Mesodermal cell (in vitro differentiated cells): ENCODE results near the gene SNRNP70.

ENCODE experiments used
- H3K27ac ChIP-seq: 2 replicates; pipeline ENCODE4 v1.7.0; 2013; ENCODE audit warnings: mild to moderate bottlenecking, low read depth, low read length, moderate library complexity; ENCODE audit not compliant: severe bottlenecking
- H3K36me3 ChIP-seq: 2 replicates; pipeline ENCODE4 v1.7.1; 2013; ENCODE audit warnings: mild to moderate bottlenecking, low read length, moderate library complexity; ENCODE audit not compliant: control insufficient read depth, insufficient read depth
- H3K4me1 ChIP-seq: one replicate; pipeline ENCODE4 v1.7.1; 2013; ENCODE audit warnings: mild to moderate bottlenecking, low read length; ENCODE audit not compliant: insufficient read depth, control insufficient read depth, poor library complexity, severe bottlenecking
- H3K4me3 ChIP-seq: 2 replicates; pipeline ENCODE4 v1.7.0; 2013; ENCODE audit warnings: low read length, control low read depth, mild to moderate bottlenecking; ENCODE audit not compliant: insufficient read depth, poor library complexity, severe bottlenecking; ENCODE audit errors: extremely low read depth
- H3K9me3 ChIP-seq: 2 replicates; pipeline ENCODE4 v1.7.1; 2013; ENCODE audit warnings: mild to moderate bottlenecking, low read length, moderate library complexity; ENCODE audit not compliant: control insufficient read depth
- WGBS, 2 experiments: methylation state at CpG; one replicate each; pipeline ENCODE4 v1.1.5; 2013; ENCODE audit warnings: missing lambda C conversion rate in 2 of 2; ENCODE audit not compliant: insufficient coverage in 2 of 2; 5-methylcytosine and 5-hydroxymethylcytosine counted together

The SNRNP70 gene

DNA sequence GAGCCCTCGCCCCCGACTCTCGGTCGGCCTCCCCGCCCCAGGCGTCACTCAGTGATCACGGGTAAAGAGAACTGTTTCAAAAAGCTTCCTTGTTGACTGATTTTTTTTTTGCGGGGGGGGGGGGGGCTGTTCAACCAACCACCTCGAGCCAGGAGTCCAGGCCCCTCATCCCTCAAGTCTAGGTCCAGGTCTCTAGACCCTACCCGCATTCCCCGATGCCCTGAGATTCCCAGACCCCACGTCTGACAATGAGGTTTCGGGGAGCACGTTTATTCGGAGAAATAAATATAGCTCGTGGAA lies 65.6 kb downstream of the SNRNP70 start:
- no peaks in the 10 kb centered on the region for H3K36me3 ChIP-seq
- H3K4me1 ChIP-seq, result peaks cover 12% of the 10 kb centered on the region
- H3K27ac ChIP-seq, result peak overlapping the region; percentile 89
- H3K9me3 ChIP-seq, result no peaks in the 10 kb centered on the region
- peak overlapping the region; percentile 56 for H3K4me3 ChIP-seq
- WGBS, 2 experiments, result 24 to 45% methylated on average over 6 to 9 of the region's 16 CpGs

DNA sequence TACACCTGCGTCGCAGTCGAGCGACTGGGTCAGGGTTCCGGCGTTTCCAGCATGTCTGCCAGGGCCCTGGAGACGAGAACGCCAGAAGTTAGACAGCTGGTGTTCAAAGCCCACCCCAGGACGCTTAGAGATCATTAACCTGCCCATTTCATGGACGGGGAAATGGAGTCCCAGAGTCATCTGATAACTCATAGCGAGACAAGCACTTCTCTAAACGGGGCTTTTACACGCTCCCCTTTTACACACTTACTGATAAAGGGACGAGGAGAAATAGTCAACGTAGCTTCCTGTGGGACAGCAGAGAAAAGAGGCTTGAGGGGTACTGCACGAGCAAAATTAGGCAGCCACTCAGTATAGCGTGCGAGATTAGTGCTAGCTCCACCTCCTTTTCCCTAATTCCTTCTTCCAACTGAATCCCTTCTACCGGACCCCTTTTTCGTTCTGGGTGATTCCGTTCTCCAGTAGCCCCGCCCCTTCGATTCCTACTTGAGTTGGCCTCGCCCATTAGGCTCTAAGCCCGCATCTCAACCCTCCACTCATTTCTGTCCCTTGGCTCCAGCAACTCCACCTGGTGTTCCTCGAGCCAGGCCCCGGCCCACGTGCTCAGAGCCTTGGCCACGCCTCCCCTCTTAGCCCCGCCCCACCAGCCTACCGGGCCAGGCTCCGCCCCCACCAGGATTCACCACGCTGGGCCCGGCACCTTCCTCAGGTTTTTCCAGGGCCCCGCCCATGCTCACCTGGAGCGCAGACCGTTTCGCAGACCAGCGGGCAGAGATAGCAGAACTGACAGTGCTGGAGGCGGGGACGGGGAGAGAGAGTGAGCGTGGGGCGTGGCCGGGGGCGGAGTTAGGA lies 66.2 kb downstream of the SNRNP70 start:
- Histone ChIP-seq H3K4me3 (peak overlapping the region; percentile 56), H3K9me3 (no peaks in the 10 kb centered on the region), H3K36me3 (no peaks in the 10 kb centered on the region), H3K27ac (no peak overlapping the region), H3K4me1 (peaks cover 14% of the 10 kb centered on the region)
- WGBS, 2 experiments, result 20 to 22% methylated on average over 34 of the region's 45 CpGs

DNA sequence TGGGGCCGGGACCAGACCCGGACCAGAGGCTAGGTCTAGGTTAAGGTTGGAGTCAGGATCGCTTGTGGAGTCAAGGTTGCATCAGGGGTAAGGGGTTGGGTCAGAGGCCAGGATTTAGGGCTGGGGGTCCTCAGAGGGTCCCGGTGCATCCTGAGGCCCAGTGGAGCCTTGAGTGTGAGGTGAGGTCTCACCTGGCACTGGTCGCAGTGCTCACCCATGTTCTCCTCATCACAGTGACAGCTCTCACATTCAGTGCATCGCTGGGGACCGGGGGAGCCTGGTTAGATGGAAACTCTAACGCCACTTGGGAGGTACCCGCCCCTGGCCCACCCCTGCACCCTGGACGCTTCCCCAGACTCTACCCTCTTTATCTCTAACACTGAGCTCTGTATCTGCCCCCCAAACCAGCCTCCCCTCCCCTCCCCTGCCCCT lies 66.9 kb downstream of the SNRNP70 start:
- 41 to 58% methylated on average over 7 to 10 of the region's 10 CpGs for WGBS, 2 experiments
- H3K4me1 ChIP-seq, result peaks cover 14% of the 10 kb centered on the region
- H3K36me3 ChIP-seq, result no peaks in the 10 kb centered on the region
- H3K27ac ChIP-seq, result no peak overlapping the region
- H3K9me3 ChIP-seq, result no peaks in the 10 kb centered on the region
- no peak overlapping the region for H3K4me3 ChIP-seq

DNA sequence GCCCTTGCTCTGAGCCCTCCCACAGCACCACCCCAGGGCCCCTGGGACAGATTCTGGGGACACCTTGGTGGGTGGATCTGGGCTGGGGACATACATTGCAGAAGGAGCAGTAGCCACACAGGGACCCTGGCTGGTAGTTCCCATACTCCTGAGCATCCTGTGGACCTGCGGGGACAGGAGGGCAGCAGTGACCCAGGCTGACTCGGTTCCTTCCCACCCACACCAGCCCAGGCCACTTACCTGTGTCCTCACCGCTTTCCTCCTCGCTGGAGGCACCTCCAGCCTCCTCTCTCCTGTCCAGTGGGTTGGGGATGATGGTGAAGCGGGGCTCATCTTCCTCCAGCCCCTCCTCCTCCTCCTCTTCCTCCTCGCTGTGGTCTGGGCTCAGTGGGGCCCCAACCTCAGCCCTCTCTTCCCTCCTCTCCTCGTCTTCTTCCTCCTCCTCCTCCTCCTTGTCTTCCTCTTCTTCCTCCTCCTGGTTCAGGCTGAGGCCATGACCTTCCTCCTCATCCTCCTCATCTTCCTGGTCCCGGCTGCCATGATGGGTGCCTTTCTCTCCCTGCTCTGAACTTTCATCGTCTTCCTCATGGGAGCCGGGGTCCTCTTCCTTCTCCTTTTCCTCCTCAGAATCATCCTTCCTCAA lies 68.0 kb downstream of the SNRNP70 start:
- Histone ChIP-seq H3K4me3 (no peak overlapping the region), H3K36me3 (no peaks in the 10 kb centered on the region), H3K27ac (no peak overlapping the region), H3K4me1 (peaks cover 14% of the 10 kb centered on the region), H3K9me3 (no peaks in the 10 kb centered on the region)
- WGBS, 2 experiments, result 91 to 93% methylated on average over 5 to 6 of the region's 10 CpGs

DNA sequence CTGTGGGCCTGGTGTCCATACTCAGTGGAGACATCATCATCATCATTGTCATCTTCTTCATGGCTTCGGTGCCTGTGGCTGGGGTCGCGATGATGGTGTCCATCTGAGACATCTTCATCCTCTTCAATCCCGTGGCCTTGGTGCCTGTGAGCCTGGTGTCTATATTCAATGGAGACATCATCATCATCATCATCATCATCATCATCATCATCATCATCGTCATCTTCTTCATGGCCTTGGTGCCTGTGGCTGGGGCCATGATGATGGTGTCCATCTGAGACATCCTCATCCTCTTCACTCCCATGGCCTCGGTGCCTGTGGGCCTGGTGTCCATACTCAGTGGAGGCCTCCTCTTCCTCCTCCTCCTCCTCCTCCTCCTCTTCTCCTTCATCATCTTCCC lies 69.0 kb downstream of the SNRNP70 start:
- Histone ChIP-seq H3K4me3 (no peak overlapping the region), H3K36me3 (no peaks in the 10 kb centered on the region), H3K4me1 (peaks cover 7% of the 10 kb centered on the region), H3K9me3 (no peaks in the 10 kb centered on the region), H3K27ac (no peak overlapping the region)
- 93 to 100% methylated on average over 6 of the region's 6 CpGs for WGBS, 2 experiments

DNA sequence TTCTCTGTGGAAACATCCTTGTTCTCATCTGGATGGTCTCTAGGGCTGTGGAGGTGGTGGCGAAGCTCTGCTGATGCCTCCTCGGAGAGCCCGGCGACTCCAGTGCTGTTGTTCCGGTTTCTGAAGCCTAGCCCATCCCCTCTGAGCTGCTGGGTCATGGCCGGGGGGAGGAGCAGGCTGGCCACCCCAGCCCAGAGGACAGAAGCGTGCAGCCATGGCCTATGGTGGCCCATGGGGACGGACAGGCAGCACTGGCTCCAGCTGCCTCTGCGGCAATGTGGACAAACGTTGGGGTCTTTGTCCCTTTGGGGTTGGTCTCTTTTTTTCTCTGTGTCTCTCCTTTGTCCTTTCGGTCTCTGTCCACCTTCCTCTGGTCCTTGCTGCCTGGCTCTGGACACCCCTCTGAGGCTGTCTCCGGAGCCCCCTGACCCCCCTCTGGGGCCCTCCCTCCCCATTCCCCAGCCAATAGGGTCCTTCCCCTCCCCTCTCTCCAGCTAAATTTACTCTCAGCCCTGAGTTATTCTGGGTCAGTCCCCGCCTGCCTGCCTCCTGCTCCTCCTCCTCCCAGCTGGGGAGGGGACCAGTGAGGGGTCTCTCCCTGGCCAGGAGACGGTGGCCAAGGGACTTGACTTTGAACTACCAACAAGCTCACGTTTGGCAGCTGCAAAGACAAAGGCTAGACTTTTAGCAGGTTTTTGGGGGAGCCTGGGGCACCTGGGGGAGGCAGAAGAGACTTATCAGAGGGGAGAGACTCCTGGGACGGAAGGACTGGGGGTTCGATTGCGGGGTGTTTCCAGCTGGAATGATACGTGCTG lies 70.0 kb downstream of the SNRNP70 start, which contains the start of gene HRC:
HRC (minus strand) TSS at position 392 of the 815 bp plus-strand sequence; CDS start at position 233, 159 bp downstream.
- Histone ChIP-seq H3K4me3 (no peak within 1 kb of the TSS), H3K36me3 (no peaks in the 10 kb centered on the region), H3K4me1 (peaks cover 7% of the 10 kb centered on the region), H3K27ac (no peak within 1 kb of the TSS), H3K9me3 (no peaks in the 10 kb centered on the region)
- 77 to 80% methylated on average over 15 to 17 of the region's 19 CpGs for WGBS, 2 experiments

DNA sequence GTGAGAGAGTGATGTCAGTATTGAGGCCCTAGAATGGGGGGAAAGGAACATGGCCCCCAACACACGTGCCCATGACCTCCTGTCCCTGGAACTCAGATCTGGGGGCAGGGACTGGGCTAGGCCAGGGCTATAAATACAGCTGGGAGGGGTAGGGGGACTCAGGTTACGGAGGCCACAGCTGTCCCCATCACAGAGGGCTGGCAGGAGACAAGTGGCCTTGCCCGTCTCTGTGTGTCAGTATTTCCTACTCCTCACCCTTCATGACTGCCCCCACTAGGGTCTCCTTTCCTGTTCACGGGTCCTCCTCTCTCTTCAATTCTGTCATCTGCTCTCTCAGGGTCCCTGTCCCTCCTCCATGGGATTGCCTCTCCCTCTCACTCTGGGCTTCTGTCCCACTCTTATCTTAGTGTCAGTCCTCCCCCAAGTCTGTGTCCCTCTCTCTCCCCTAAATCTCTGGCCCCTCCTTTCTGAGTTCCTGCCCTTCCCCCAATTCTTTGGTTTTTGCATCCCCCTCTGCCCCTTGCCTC lies 70.6 kb downstream of the SNRNP70 start:
- WGBS, 2 experiments, result 38 to 46% methylated on average over 3 to 4 of the region's 4 CpGs
- no peak overlapping the region for H3K4me3 ChIP-seq
- H3K4me1 ChIP-seq, result peaks cover 7% of the 10 kb centered on the region
- no peak overlapping the region for H3K27ac ChIP-seq
- H3K9me3 ChIP-seq, result no peaks in the 10 kb centered on the region
- H3K36me3 ChIP-seq, result no peaks in the 10 kb centered on the region

DNA sequence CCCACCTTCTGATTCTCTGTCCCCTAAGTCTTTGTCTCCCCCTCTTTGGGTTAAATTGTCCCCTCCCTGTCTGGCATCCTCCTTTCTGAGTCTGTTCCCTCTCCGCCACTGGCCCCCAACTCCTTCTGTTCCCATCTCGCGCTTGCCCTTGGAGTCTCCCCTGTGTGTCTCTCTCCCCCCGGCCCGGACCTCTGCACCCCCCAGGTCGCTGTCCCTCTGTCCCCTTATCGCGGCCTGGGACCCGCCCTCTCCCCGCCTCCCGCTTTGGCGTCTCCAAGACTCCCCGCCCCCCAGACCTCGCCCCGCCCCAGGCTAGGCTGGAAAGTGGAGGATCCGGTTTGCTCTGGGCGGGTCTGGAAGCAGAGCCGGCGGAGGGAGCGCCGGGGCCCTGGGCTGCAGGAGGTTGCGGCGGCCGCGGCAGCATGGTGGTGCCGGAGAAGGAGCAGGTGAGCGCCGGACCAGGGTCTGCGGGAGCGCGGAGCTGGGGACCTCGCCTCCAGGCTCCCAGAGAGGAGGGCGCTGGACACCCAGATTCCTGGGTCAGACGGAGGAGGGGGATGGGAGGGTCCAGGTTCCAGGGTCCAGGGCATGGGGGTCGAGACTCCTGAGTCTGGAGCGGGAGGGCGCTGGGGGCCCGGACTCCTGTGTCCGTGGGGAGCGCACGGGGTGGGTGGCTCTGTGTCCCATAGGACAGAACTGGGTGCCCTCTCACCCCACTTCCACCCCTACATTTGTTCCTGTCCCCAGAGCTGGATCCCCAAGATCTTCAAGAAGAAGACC lies 72.4 kb downstream of the SNRNP70 start, which contains the start of gene TRPM4:
TRPM4 (plus strand) TSS at position 348 of the 780 bp plus-strand sequence; CDS start at position 423, 75 bp downstream.
- Histone ChIP-seq H3K4me1 (peaks cover 10% of the 10 kb centered on the region), H3K36me3 (no peaks in the 10 kb centered on the region), H3K27ac (peak within 1 kb of the TSS; percentile 18), H3K4me3 (peak within 1 kb of the TSS; percentile 81), H3K9me3 (no peaks in the 10 kb centered on the region)
- WGBS, 2 experiments, result 1 to 2% methylated on average over 18 to 29 of the region's 41 CpGs
